Prostate gland (tissue), 2 donors: Measurements from ENCODE around the gene PTPRA.

Experiments used
- POLR2A ChIP-seq: fragments of 450-650 bp; IDR thresholded peaks from one replicate; pipeline ENCODE4 v1.6.1; 2016; ENCODE audit warnings: antibody characterized with exemption, mild to moderate bottlenecking
- POLR2AphosphoS5 ChIP-seq: sonication (generic); formaldehyde crosslinking; IDR thresholded peaks from one replicate; pipeline ENCODE4 v1.6.1; 2017; ENCODE audit warnings: antibody characterized with exemption
- TF ChIP-seq, protein P1 (sequence below), 4 experiments: fragments of 200-600 bp in 2 of 4; fragments of 450-650 bp in 2 of 4; sonication (generic) in 2 of 4; IDR thresholded peaks; 1 replicate in 3 of 4; 2 replicates in 1 of 4; pipeline ENCODE4 v1.5.1; 2016 to 2019; ENCODE audit warnings: antibody characterized with exemption in 4 of 4, mild to moderate bottlenecking in 2 of 4, moderate library complexity in 2 of 4

DNA sequence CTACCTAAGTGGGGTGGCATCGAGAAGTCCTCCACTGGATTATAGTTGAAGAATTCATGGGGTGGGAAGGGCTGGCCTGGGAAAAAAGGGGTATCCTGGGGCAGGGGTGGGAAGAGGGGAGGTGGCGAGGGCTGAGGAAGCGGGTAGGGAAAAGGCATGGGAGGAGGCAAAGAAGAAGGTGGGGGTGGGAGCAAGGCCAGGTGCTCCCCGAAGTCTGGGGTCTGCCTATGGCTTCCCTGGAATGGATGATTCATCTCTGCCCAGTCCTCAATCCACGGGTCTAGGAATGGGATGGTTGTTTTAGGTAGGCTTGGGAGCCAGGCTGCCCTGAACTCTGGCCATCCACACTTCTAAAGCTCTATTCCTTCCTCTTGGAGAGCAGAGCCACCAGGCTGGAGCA lies 37.2 kb upstream of the PTPRA start:
- TF ChIP-seq, protein P1, sequence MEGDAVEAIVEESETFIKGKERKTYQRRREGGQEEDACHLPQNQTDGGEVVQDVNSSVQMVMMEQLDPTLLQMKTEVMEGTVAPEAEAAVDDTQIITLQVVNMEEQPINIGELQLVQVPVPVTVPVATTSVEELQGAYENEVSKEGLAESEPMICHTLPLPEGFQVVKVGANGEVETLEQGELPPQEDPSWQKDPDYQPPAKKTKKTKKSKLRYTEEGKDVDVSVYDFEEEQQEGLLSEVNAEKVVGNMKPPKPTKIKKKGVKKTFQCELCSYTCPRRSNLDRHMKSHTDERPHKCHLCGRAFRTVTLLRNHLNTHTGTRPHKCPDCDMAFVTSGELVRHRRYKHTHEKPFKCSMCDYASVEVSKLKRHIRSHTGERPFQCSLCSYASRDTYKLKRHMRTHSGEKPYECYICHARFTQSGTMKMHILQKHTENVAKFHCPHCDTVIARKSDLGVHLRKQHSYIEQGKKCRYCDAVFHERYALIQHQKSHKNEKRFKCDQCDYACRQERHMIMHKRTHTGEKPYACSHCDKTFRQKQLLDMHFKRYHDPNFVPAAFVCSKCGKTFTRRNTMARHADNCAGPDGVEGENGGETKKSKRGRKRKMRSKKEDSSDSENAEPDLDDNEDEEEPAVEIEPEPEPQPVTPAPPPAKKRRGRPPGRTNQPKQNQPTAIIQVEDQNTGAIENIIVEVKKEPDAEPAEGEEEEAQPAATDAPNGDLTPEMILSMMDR (IDR thresholded peaks at IDR 0.05) = no peak
- no peak for TF ChIP-seq POLR2A
- TF ChIP-seq POLR2AphosphoS5 = no peak
